ENCODE measurements around the gene COL6A3. TPM values are rescaled to one million over a fixed set of nuclear protein-coding genes. Genes with fewer than 3 reads are reported as not detected.

COL6A3 gene
- total RNA-seq = 0.52 and 0.80 TPM in 2 replicates

- intact Hi-C loops (cut with micrococcal nuclease) = no loop called here
These were observed at the start of gene COL6A3 for GRCh38 chr2:237413777-237414661. COL6A3 (minus strand) TSS chr2:237414164; CDS start chr2:237396817, 17,347 bp downstream.

- intact Hi-C loops (cut with micrococcal nuclease) = no loop called here
These were observed 45.8 kb upstream of the COL6A3 start for GRCh38 chr2:237459741-237460174.

- intact Hi-C loops (cut with micrococcal nuclease) = no loop called here
These were observed 45.3 kb upstream of the COL6A3 start for GRCh38 chr2:237459226-237459625.

- intact Hi-C loops (cut with micrococcal nuclease) = no loop called here
These were observed 44.6 kb upstream of the COL6A3 start for GRCh38 chr2:237458519-237458918.

GRCh38 chr2:237457388-237457941 lies 43.5 kb upstream of the COL6A3 start:
- intact Hi-C loops (cut with micrococcal nuclease) = no loop called here

GRCh38 chr2:237456200-237456843 lies 42.4 kb upstream of the COL6A3 start:
- intact Hi-C loops (cut with micrococcal nuclease) = no loop called here

- intact Hi-C loops (cut with micrococcal nuclease) = no loop called here
These were observed 41.8 kb upstream of the COL6A3 start for GRCh38 chr2:237455764-237456163.

GRCh38 chr2:237453671-237454070 lies 39.7 kb upstream of the COL6A3 start:
- intact Hi-C loops (cut with micrococcal nuclease) = no loop called here

GRCh38 chr2:237452861-237453260 lies 38.9 kb upstream of the COL6A3 start:
- intact Hi-C loops (cut with micrococcal nuclease) = no loop called here

GRCh38 chr2:237451643-237452469 lies 37.9 kb upstream of the COL6A3 start:
- intact Hi-C loops (cut with micrococcal nuclease) = no loop called here

- intact Hi-C loops (cut with micrococcal nuclease) = no loop called here
These were observed 36.6 kb upstream of the COL6A3 start for GRCh38 chr2:237450583-237450982.

- intact Hi-C loops (cut with micrococcal nuclease) = no loop called here
These were observed 36.1 kb upstream of the COL6A3 start for GRCh38 chr2:237450108-237450507.

GRCh38 chr2:237449193-237449881 lies 35.4 kb upstream of the COL6A3 start:
- intact Hi-C loops (cut with micrococcal nuclease) = no loop called here

- intact Hi-C loops (cut with micrococcal nuclease) = no loop called here
These were observed 34.7 kb upstream of the COL6A3 start for GRCh38 chr2:237448626-237449025.

- intact Hi-C loops (cut with micrococcal nuclease) = no loop called here
These were observed 34.2 kb upstream of the COL6A3 start for GRCh38 chr2:237448171-237448570.

- intact Hi-C loops (cut with micrococcal nuclease) = no loop called here
These were observed 33.5 kb upstream of the COL6A3 start for GRCh38 chr2:237447496-237447895.

GRCh38 chr2:237446338-237446665 lies 32.3 kb upstream of the COL6A3 start:
- intact Hi-C loops (cut with micrococcal nuclease) = no loop called here

GRCh38 chr2:237445611-237446337 lies 31.8 kb upstream of the COL6A3 start:
- intact Hi-C loops (cut with micrococcal nuclease) = no loop called here

- intact Hi-C loops (cut with micrococcal nuclease) = no loop called here
These were observed 30.1 kb upstream of the COL6A3 start for GRCh38 chr2:237444071-237444470.

GRCh38 chr2:237441605-237442274 lies 27.8 kb upstream of the COL6A3 start:
- intact Hi-C loops (cut with micrococcal nuclease) = no loop called here

All from T-helper 2 cell treated with Interferon-gamma antibody and Interleukin-4, amounts not matched to agents 100 ng/mL and 5 ng/mL, for 36 hours (primary cell).